ENCODE results near the gene GJC2. TPM values are rescaled to one million over a fixed set of nuclear protein-coding genes. Genes with fewer than 3 reads are reported as not detected.
A peak's percentile ranks its signal among the peaks of the same experiment; 100 is the strongest.
"Not testable (repeated sequence)": the region's sequence is repeated elsewhere in the genome, so short reads cannot be mapped to it uniquely, and the experiment has no call there.

Gene GJC2
- total RNA-seq, 2 donors from 2014 or later: 0.16 to 0.86 TPM

DNA sequence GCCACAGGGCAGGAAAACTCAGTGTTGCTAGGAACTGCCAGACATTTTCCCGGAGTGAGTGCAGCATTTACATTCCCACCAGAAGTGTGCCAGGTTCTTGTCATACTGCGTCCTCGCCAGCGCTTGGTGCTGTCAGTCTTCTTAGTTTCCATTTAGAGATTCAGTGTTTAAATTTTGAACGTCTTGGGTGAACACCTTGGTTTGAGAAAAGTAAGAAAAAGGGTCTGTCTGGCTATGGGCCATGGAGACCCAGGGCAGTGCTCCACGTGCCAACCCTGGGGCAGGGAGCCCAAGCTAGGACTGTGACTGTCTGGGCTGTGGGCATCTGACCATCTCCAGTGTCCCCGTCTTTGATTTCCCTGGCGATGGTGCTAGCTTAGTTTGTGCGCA is 31.9 kb downstream of the GJC2 start:
- ATAC-seq: no peak

DNA sequence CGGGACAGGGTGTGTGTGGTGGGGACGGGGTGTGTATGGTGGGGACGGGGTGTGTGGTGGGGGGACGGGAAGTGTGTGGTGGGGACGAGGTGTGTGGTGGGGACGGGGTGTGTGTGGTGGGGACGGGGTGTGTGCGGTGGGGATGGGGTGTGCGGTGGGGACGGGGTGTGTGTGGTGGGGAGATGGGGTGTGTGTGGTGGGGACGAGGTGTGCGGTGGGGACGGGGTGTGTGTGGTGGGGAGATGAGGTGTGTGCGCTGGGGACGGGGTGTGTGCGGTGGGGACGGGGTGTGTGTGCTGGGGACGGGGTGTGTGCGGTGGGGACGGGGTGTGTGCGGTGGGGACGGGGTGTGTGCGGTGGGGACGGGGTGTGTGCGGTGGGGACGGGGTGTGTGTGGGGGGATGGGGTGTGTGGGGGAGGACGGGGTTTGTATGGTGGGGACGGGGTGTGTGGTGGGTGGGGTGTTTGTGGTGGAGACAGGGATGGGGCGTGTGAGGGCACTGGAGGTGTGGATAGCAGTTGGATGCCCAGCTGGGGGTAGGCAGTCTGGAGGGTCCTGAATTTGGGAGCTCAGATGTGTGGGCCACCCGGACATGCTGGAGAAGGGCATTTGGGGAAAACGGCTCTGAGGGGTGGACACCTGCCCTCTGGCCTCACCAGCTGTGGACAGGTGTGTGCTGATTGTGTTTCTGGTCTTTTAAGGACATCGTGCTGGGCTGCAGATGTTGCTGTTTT is 32.7 kb downstream of the GJC2 start:
- no peaks in the 10 kb centered on the region for H3K36me3 Mint-ChIP-seq
- DNase-seq (ENCODE audit: low spot score in 2 of 2) (no peak), ATAC-seq (no peak)
- no peak overlapping the region for H3K27ac Mint-ChIP-seq
- no peaks in the 10 kb centered on the region for H3K9me3 Mint-ChIP-seq

More for the DNA sequence above, 31.9 kb downstream of the GJC2 start:
- H3K27ac Mint-ChIP-seq: no peak overlapping the region
- no peaks in the 10 kb centered on the region for H3K9me3 Mint-ChIP-seq
- no peak for DNase-seq (ENCODE audit: low spot score in 2 of 2)
- no peaks in the 10 kb centered on the region for H3K36me3 Mint-ChIP-seq

DNA sequence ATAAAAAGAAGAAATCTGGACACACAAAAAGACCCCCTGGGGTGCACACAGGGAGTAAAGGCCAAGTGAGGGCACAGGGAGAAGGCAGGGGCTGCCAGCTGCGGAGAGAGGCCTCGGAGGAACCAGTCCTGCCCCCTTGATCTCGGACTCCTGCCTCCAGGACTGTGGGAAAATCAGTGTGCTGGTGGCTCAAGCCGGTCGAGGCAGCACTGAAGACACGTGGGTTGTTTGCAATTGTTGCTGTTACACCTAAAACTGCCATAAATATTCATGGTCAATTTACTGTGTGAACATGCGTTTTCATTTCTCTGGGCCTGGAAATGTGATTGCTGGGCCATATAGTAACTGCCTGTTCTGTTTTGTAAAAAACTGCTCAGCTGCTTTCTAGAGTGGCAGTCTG is 34.4 kb downstream of the GJC2 start:
- no peak overlapping the region for H3K27ac Mint-ChIP-seq
- H3K9me3 Mint-ChIP-seq: no peaks in the 10 kb centered on the region
- ATAC-seq (no peak), DNase-seq (ENCODE audit: low spot score in 2 of 2) (no peak)
- no peaks in the 10 kb centered on the region for H3K36me3 Mint-ChIP-seq

DNA sequence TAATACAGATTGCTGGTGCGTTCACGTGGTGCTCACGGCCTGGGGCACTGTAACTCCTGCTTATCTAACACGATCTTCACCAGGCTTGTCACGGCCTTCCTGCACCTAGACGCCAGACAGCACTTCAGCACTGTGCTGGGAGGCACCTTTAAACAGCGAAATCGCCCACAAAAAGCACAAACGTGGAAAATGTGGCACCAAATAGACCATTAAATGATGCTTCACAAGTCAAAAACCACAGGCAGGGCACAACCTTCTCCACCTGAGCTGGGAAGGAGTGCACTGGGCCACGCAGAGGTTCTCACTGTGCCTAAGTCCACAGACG is 35.9 kb downstream of the GJC2 start:
- DNase-seq (ENCODE audit: low spot score in 2 of 2) (no peak), ATAC-seq (peak in 1 of 2 donors; percentile 66)
- peak overlapping the region in 1 of 2 donors; percentile 35 for H3K27ac Mint-ChIP-seq
- H3K9me3 Mint-ChIP-seq: no peaks in the 10 kb centered on the region
- no peaks in the 10 kb centered on the region for H3K36me3 Mint-ChIP-seq

DNA sequence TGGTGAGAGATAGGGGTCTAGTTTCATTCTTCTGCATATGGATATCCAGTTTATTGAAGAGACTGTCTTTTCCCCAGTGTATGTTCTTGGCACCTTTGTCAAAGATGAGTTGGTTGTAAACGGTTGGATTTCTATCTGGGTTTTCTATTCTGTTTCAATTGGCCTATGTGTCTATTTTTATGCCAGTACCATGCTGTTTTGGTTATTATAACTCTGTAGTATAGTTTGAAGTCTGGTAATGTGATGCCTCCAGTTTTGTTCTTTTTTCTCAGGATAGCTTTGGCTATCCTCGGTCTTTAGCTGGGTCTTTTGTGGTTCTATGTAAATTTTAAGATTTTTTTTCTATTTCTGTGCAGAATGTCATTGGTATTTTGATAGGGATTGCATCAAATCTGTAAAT is 38.5 kb downstream of the GJC2 start:
- ATAC-seq; H3K36me3 Mint-ChIP-seq; H3K9me3 Mint-ChIP-seq; DNase-seq (ENCODE audit: low spot score in 2 of 2); H3K27ac Mint-ChIP-seq: not testable (repeated sequence)

DNA sequence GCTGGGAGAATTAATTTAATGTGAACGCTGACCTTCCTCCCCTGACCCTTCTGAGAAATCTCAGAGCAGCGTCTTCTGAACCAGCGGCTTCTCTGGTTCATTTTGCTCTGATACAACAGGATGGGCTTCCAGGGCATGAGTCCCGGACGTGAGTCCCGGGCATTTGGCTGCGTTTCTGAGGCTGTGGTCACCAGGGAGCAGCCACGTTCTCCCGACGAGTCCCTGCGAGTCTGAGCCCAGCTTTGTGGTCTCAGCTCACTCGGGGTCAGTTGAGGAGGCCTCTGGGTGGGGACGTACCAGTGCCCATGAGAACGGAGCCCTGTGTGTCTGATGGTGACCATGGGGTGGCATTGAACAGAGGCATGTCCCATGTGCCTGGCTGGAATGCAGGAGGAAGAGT is 40.5 kb downstream of the GJC2 start:
- Mint-ChIP-seq H3K9me3 (no peaks in the 10 kb centered on the region), H3K36me3 (no peaks in the 10 kb centered on the region), H3K27ac (no peak overlapping the region)
- DNase-seq (ENCODE audit: low spot score in 2 of 2) (no peak), ATAC-seq (no peak)

DNA sequence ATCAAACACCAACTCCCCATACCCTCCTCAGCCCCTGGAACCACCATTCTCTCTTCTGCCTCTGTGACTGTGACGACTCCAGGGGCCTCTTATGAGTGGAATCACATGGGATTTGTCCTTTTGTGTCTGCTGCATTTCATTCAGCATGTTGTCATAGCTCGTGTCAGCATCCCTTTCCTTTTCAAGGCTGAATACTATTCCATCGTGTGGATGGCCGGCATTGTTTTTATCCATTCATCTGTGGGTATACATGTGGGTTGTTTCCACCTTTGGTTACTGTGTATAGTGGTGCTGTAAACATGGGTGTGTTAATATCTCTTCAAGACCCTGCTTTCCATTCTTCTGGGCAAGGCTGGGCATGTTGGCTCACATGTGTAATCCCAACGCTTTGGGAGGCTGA is 41.0 kb downstream of the GJC2 start:
- DNase-seq (ENCODE audit: low spot score in 2 of 2): no peak
- Mint-ChIP-seq H3K9me3 (no peaks in the 10 kb centered on the region), H3K27ac (peak overlapping the region in 1 of 2 donors; percentile 56), H3K36me3 (no peaks in the 10 kb centered on the region)
- ATAC-seq: no peak

DNA sequence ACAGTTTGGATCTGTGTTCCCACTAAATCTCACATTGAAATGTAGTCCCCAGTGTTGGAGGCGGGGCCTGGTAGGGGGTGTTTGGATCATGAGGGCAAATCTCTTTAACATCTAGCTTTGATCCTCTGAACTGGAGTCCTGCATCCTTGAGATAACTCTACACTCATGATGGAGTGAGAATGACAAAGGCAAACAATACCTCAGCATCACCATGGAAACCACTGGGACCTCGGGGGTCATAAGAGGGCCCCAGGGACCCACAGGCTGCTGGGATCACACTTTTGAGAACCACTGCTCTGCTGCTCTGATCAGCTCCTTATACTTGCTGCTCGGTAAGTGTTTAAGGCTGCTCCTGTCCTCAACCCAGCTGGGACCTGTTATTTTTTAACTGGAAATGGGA is 44.7 kb downstream of the GJC2 start:
- Mint-ChIP-seq H3K27ac (no peak overlapping the region), H3K9me3 (peaks cover 8% of the 10 kb centered on the region in 2 donors), H3K36me3 (peaks cover 11% of the 10 kb centered on the region in 2 donors)
- DNase-seq (ENCODE audit: low spot score in 2 of 2) (no peak), ATAC-seq (no peak)

DNA sequence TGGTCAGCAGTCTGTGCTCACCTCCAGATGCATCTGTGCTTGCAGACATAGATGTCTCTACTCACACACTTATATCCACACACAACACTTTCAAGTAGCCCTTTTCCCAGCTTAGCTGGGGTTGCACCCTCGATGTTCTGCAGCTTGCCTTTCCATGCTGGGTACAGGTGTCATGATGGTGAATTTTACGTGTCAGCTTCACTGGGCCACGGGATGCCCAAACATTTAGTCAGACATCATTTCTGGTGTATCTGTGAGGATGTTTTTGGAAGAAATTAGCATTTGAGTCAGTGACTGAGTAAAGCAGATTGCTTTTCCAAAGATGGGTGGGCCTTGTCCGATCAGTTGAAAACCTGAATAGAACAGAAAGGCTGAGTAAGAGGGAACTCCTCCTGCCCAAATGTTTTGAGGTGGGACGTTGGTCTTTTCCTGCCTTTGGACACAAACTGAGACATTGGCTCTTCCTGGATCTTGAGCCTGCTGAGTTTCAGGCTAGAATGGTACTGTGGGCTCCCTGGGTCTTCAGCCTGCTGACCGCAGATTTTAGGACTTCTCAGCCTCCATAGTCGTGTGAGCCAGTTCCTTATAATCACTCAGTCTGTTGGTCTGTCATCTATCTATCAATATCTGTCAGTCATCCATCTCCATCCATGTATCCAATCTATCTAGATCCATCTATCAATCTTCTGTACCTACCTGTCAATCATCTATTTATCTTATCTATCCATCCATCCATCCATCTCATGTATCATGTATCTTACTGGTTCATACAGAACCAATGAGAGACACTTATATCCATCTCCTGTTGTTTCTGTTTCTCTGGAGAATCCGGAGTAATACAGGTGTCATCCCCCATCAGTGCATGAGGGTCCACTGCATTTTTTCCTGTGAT is 45.4 kb downstream of the GJC2 start:
- Mint-ChIP-seq H3K27ac (no peak overlapping the region), H3K36me3 (peaks cover 15 to 16% of the 10 kb centered on the region in 2 donors), H3K9me3 (peaks cover 9 to 12% of the 10 kb centered on the region in 2 donors)
- DNase-seq (ENCODE audit: low spot score in 2 of 2): no peak
- ATAC-seq: no peak

DNA sequence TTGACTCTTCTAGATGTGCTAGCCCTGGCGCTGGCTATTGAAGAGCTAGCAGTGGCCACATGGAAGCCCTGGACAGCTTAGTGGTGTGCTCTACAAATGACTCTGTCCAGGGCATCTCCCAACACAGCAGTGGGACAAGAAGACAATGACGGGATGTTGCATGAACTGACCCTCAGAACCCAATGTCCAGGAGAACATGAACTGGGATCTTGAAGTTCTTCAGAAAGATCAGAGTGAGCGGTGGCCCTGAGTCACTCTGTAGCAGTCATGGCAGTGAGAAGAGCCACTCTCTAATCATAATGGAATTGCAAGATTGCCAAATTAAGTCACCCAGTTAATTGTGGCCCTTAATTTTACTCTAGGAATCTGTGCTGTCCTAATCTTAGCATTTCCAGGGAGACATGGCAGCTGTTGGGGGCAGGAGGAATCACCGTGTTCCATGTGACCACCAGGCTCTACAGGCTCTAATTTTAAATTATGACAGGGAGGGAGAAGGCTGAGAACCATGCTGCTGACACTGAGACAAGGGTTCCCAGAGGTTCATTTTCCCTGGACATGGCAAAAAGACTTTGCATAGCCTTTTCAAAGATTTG is 47.9 kb downstream of the GJC2 start:
- Mint-ChIP-seq H3K36me3 (peaks cover 15 to 16% of the 10 kb centered on the region in 2 donors), H3K27ac (no peak overlapping the region), H3K9me3 (peaks cover 9 to 16% of the 10 kb centered on the region in 2 donors)
- no peak for ATAC-seq
- DNase-seq (ENCODE audit: low spot score in 2 of 2): no peak

DNA sequence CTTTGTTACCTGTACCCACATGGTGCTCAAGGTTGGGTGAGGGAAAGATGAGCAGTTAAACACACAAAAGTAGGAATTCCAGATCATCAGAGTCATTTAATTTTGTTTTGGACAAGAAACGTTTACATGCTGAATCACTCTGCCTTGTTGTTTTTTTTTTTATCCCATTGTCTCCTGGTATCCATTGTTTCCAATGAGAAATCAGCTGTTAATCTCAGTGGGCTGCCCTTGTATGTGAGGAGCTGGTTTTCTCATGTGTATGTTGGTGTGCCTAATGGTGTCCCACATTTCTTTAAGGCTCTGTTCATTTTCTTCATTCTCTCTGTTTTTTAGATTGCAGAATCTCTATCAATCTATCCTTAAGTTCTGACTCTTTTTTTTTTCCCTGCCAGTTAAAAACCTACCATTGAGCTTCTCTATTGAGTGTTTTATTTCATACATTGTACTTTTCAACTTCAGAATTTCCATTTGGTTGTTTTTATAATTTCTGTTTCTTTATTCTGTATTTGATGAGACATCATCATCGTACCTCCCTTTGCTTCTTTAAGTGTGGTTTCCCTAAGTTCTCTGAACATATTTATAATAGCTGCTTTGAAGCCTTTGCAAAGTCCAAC is 49.4 kb downstream of the GJC2 start:
- ATAC-seq (no peak), DNase-seq (ENCODE audit: low spot score in 2 of 2) (no peak)
- H3K27ac Mint-ChIP-seq: no peak overlapping the region
- H3K36me3 Mint-ChIP-seq: peaks cover 15 to 16% of the 10 kb centered on the region in 2 donors
- H3K9me3 Mint-ChIP-seq: peaks cover 9 to 16% of the 10 kb centered on the region in 2 donors

DNA sequence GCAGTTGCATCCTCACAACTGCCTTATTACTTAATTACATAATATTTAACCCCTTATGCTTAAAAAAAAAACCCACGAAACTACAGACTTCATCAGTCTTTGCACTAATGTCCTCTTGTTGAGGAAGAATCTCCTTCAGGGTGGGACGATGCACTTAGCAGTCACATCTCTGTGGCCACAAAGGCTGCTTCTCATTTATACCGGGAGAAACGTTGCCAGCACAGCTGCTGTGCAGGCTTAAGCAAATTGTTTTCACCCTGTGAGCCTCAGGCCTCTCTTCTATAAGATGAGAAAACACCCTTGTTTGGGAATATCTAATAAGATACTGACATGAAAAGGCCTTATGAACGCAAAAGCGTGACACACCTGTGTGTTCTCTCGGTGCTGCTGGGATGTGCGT is 55.2 kb downstream of the GJC2 start:
- no peaks in the 10 kb centered on the region for H3K36me3 Mint-ChIP-seq
- ATAC-seq (no peak), DNase-seq (ENCODE audit: low spot score in 2 of 2) (no peak)
- H3K9me3 Mint-ChIP-seq: peaks cover 0 to 5% of the 10 kb centered on the region in 2 donors
- no peak overlapping the region for H3K27ac Mint-ChIP-seq

DNA sequence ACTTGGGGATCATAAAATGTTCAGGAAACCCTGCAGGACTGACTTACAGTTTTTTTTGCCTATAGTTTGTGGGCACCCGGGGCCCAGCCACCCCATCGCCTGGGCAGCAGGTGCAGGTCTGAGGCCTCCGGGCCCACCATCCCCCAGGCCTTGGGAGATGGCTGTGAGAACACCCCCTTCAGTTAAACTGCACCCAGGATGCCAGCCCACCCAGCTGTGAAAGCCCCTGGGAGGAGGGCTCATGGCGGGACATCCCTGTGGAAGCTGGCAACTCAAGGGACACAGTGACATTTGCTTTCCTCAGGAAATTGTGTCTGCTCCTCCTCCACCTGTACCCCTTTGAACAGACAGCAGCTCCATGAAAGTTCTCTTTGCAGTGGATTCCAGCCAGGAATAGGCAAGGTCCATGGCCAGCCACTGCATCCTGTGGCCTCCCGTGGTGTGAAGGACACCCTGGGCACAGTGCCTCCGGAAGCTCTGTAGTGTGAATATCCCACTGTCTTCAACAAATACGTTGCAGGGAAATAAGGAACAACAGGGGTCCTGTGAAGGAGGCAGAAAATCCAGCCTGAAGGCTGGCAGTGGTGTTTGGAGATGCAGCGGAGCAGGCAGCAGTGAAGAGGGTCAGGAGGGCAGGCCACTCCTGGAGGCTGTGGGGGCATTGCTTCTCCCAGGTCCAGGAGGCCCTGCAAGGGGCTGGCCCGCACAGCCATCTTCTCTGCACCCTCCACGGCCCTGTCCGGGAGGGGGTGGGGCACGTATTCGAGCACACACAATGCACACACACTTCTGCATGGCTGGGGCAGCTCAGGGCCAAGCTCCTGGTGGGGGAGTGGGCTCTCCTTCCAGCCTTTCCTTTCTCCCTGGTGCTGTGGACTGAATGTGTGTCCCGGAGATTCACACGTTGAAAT is 56.1 kb downstream of the GJC2 start:
- DNase-seq (ENCODE audit: low spot score in 2 of 2): no peak
- Mint-ChIP-seq H3K36me3 (no peaks in the 10 kb centered on the region), H3K27ac (no peak overlapping the region), H3K9me3 (peaks cover 0 to 5% of the 10 kb centered on the region in 2 donors)
- no peak for ATAC-seq

DNA sequence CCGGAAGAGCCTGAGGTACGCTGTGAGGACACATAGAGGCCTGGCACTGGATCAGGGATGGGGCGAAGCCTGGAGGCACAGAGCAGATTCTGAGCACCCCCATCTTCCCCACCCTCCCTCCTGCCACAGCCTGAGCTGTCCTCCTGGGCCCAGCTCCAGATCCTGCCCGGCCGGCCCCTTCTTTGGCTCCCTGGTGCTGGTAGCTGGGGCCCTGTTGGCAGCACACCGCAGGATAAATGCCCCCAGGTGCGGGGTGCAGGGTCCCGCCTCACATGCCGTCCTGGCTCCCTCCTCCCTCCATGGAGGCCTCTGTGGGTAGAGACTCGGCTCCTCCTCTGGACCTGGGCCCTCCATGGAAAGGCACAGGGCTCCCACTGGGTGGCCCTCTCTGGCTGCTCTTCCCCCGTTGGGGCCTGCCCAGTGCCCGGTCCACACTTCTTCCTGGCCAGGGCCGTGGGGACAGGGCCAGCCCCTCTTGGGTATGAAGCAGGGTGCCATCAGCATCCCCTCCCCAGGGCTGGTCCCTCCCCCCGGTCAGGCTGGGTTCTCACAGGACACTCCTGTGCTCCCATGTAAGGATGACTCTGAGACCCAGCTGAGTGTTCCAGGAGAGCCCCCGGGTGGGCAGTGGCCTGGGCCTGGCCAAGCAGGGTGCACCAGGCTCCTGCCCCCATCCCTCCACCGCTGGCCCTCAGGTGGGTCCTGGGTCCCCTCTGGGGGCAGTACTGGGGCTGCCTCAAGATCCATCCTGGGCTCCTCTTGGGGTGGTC is 57.0 kb downstream of the GJC2 start:
- DNase-seq (ENCODE audit: low spot score in 2 of 2) (no peak), ATAC-seq (peak; percentile 8 to 29)
- H3K9me3 Mint-ChIP-seq: no peaks in the 10 kb centered on the region
- H3K36me3 Mint-ChIP-seq: no peaks in the 10 kb centered on the region
- no peak overlapping the region for H3K27ac Mint-ChIP-seq

DNA sequence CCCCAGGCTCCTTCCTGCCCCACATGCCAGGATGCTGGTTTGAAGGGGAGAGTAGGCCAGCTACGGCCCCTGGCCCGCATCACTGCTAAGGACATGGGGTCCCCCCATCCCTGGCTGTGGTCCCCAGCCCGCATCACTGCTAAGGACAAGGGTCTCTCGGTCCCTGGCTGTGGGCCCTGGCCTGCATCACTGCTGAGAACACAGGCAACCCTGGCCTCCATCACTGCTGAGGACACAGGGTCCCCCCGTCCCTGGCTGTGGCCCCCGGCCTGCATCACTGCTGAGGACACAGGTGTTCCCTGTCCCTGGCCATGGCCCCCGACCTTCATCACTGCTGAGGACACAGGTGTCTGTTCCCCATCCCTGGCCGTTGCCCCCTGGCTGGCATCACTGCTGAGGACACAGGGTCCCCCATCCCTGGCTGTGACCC is 57.7 kb downstream of the GJC2 start:
- ATAC-seq (peak in 1 of 2 donors; percentile 2), DNase-seq (ENCODE audit: low spot score in 2 of 2) (no peak)
- no peak overlapping the region for H3K27ac Mint-ChIP-seq
- H3K9me3 Mint-ChIP-seq: no peaks in the 10 kb centered on the region
- no peaks in the 10 kb centered on the region for H3K36me3 Mint-ChIP-seq

Measured in activated naive CD4-positive, alpha-beta T cell treated with anti-CD3 and anti-CD28 coated beads, Interleukin-2, amount 50 U/mL, for 72 hours (primary cell).